Hair follicular keratinocyte (primary cell): ENCODE results near the gene TAS2R43. TPM values are rescaled to one million over a fixed set of nuclear protein-coding genes. Genes with fewer than 3 reads are reported as not detected.

Experiments used
- total RNA-seq: library from RNA; depleted of rRNA; stranded (reverse); fragments of >200 nt; gene quantifications from 2 replicates; pipeline ENCODE4 v1.2.3, GENCODE V29; 2015

TAS2R43 gene
- total RNA-seq, result not detected in 2 replicates

GRCh38 chr12:11092128-11092527, at the start of gene TAS2R43:
Gene TAS2R43 (minus strand): TSS chr12:11092313. CDS start chr12:11092229, 84 bp downstream.

GRCh38 chr12:11134305-11134704, 42.2 kb upstream of the TAS2R43 start, which contains the start of gene TAS2R30:
Gene TAS2R30 (minus strand): TSS chr12:11134644. CDS start chr12:11134244, 400 bp downstream.

GRCh38 chr12:11062194-11062593, 29.9 kb downstream of the TAS2R43 start, which contains the start of gene TAS2R46:
Gene TAS2R46 (minus strand): TSS chr12:11062294. CDS start chr12:11062294, 0 bp downstream.

Other genes with a start within 250 kb of the TAS2R43 start
- 0.31 TPM in 1 of 2 replicates, not detected in the other for gene PRR4, start 242.8 kb downstream of the TAS2R43 start, total RNA-seq
- gene PRH1, start 208.1 kb downstream of the TAS2R43 start, total RNA-seq, result 0.76 and 9.7 TPM in 2 replicates
- not detected in 2 replicates for gene TAS2R13, start 182.8 kb downstream of the TAS2R43 start, total RNA-seq
- gene PRH2, start 163.1 kb downstream of the TAS2R43 start, total RNA-seq, result not detected in 2 replicates
- gene TAS2R14, start 153.1 kb downstream of the TAS2R43 start, total RNA-seq, result 0.19 and 0.70 TPM in 2 replicates
- not detected in 2 replicates for gene TAS2R50, start 105.4 kb downstream of the TAS2R43 start, total RNA-seq
- 0.08 and 0.19 TPM in 2 replicates for gene TAS2R20, start 94.0 kb downstream of the TAS2R43 start, total RNA-seq
- gene TAS2R19, start 69.7 kb downstream of the TAS2R43 start, total RNA-seq, result 0.39 TPM in 1 of 2 replicates, not detected in the other
- gene TAS2R31, start 60.9 kb downstream of the TAS2R43 start, total RNA-seq, result 0.39 TPM in 1 of 2 replicates, not detected in the other
- gene TAS2R46, start 30.0 kb downstream of the TAS2R43 start, total RNA-seq, result not detected in 2 replicates
- gene TAS2R30, start 42.3 kb upstream of the TAS2R43 start, total RNA-seq, result 0.08 TPM in 1 of 2 replicates, not detected in the other
- 3.5 and 4.1 TPM in 2 replicates for gene SMIM10L1, start 78.9 kb upstream of the TAS2R43 start, total RNA-seq
- gene TAS2R42, start 94.6 kb upstream of the TAS2R43 start, total RNA-seq, result not detected in 2 replicates
- gene PRB3, start 177.4 kb upstream of the TAS2R43 start, total RNA-seq, result not detected in 2 replicates
- not detected in 2 replicates for gene PRB4, start 218.1 kb upstream of the TAS2R43 start, total RNA-seq